ENCODE data around the gene ERCC6L. TPM values are rescaled to one million over a fixed set of nuclear protein-coding genes. Genes with fewer than 3 reads are reported as not detected.

ERCC6L gene
- total RNA-seq, 1 experiment from 2014 or later: 19.8 TPM

DNA sequence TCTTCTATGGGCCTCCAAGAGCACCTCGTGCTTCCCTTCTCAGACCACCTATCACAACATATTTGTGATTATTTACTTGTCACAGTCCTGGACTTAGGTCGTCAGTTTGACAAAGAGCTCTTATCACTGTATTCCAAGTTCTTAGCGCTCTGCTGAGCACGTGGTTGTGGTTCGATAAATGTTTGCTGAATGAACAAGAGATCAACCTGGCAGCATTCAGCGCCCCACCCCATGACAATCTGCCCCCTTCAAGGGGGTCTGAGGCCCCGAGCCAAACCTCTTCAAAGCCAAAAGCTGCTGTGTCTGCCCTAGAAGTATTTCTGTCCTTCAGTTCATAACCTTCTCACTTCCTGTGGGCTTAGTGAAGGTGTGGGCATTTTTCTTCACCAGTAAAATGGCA, 23.2 kb upstream of the ERCC6L start (continued):
- TF ChIP-seq, protein P1, sequence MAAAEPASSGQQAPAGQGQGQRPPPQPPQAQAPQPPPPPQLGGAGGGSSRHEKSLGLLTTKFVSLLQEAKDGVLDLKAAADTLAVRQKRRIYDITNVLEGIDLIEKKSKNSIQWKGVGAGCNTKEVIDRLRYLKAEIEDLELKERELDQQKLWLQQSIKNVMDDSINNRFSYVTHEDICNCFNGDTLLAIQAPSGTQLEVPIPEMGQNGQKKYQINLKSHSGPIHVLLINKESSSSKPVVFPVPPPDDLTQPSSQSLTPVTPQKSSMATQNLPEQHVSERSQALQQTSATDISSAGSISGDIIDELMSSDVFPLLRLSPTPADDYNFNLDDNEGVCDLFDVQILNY (CRISPR knock-in tag; IDR thresholded peaks at IDR 0.05): no peak
- TF ChIP-seq EMX1 (CRISPR knock-in tag; IDR thresholded peaks at IDR 0.05) (no peak), ZNF232 (CRISPR knock-in tag; IDR thresholded peaks at IDR 0.05) (no peak), PRRX2 (CRISPR knock-in tag; IDR thresholded peaks at IDR 0.05) (no peak), ZNF671 (CRISPR knock-in tag; IDR thresholded peaks at IDR 0.05) (no peak), ZNF416 (CRISPR knock-in tag; IDR thresholded peaks at IDR 0.05) (no peak), NR2C2 (CRISPR knock-in tag; IDR thresholded peaks at IDR 0.05) (no peak), FOXJ3 (CRISPR knock-in tag; IDR thresholded peaks at IDR 0.05; ENCODE audit: borderline replicate concordance) (no peak)

- no peaks in the 10 kb centered on the region; the same call in none of the 2 replicates for H3K27me3 Mint-ChIP-seq (ENCODE audit: low read depth)
- H3K4me3 Mint-ChIP-seq: no peak overlapping the region
- H3K4me1 Mint-ChIP-seq: peaks cover 7% of the 10 kb centered on the region
- H3K27ac Mint-ChIP-seq: no peak overlapping the region
- no peaks in the 10 kb centered on the region for H3K36me3 Mint-ChIP-seq
- ATAC-seq: no peak
- no peak for DNase-seq (ENCODE audit: low spot score)
- POLR2A ChIA-PET: interaction anchor here (0.7 kb wide), 1 partner anchor 22 kb away, joined by 3 read pairs; no protein-coding TSS in a partner anchor
- H3K9me3 Mint-ChIP-seq: no peaks in the 10 kb centered on the region
- CTCF ChIA-PET: interaction anchor here (1.0 kb wide), 1 partner anchor 22 kb away, joined by 3 read pairs; the partner anchor contains the start of gene ERCC6L
- no peak for TF ChIP-seq HMGXB4 (CRISPR knock-in tag; IDR thresholded peaks at IDR 0.05)
- no peak for TF ChIP-seq ELF4 (CRISPR knock-in tag; IDR thresholded peaks at IDR 0.05; ENCODE audit: low read depth)
- TF ChIP-seq ZNF425 (CRISPR knock-in tag; conservative IDR thresholded peaks at IDR 0.05): no peak
- no peak for TF ChIP-seq ZNF263 (CRISPR knock-in tag; IDR thresholded peaks at IDR 0.05; ENCODE audit: low read depth)
- TF ChIP-seq STAT6 (CRISPR knock-in tag; conservative IDR thresholded peaks at IDR 0.05; ENCODE audit: low read depth): no peak
- no peak for TF ChIP-seq RELA (CRISPR knock-in tag; IDR thresholded peaks at IDR 0.05; ENCODE audit: borderline replicate concordance)
- TF ChIP-seq, protein P2, sequence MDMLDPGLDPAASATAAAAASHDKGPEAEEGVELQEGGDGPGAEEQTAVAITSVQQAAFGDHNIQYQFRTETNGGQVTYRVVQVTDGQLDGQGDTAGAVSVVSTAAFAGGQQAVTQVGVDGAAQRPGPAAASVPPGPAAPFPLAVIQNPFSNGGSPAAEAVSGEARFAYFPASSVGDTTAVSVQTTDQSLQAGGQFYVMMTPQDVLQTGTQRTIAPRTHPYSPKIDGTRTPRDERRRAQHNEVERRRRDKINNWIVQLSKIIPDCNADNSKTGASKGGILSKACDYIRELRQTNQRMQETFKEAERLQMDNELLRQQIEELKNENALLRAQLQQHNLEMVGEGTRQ (CRISPR knock-in tag; IDR thresholded peaks at IDR 0.05): no peak
- TF ChIP-seq, protein P3, sequence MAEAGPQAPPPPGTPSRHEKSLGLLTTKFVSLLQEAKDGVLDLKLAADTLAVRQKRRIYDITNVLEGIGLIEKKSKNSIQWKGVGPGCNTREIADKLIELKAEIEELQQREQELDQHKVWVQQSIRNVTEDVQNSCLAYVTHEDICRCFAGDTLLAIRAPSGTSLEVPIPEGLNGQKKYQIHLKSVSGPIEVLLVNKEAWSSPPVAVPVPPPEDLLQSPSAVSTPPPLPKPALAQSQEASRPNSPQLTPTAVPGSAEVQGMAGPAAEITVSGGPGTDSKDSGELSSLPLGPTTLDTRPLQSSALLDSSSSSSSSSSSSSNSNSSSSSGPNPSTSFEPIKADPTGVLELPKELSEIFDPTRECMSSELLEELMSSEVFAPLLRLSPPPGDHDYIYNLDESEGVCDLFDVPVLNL (CRISPR knock-in tag; IDR thresholded peaks at IDR 0.05; ENCODE audit: borderline replicate concordance, low read depth): no peak
- TF ChIP-seq ZNF671 (CRISPR knock-in tag; IDR thresholded peaks at IDR 0.05): no peak
- no peak for TF ChIP-seq ZNF532 (CRISPR knock-in tag; IDR thresholded peaks at IDR 0.05; ENCODE audit: borderline replicate concordance)
- TF ChIP-seq ZNF416 (CRISPR knock-in tag; IDR thresholded peaks at IDR 0.05): no peak
- TF ChIP-seq, protein P4, sequence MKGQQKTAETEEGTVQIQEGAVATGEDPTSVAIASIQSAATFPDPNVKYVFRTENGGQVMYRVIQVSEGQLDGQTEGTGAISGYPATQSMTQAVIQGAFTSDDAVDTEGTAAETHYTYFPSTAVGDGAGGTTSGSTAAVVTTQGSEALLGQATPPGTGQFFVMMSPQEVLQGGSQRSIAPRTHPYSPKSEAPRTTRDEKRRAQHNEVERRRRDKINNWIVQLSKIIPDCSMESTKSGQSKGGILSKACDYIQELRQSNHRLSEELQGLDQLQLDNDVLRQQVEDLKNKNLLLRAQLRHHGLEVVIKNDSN (CRISPR knock-in tag; IDR thresholded peaks at IDR 0.05): no peak
- TF ChIP-seq ATF1 (CRISPR knock-in tag; IDR thresholded peaks at IDR 0.05): no peak
- no peak for TF ChIP-seq PREB (CRISPR knock-in tag; IDR thresholded peaks at IDR 0.05; ENCODE audit: borderline replicate concordance)
These were observed 21.6 kb upstream of the ERCC6L start for GRCh38 chrX:72260448-72260847.
